ENCODE results near the gene PIK3R2. TPM values are rescaled to one million over a fixed set of nuclear protein-coding genes. Genes with fewer than 3 reads are reported as not detected.
A peak's percentile ranks its signal among the peaks of the same experiment; 100 is the strongest.

PIK3R2 gene
- total RNA-seq, 8 experiments from 2014 or later, result 15.6 to 62.6 (median 27.4) TPM

DNA sequence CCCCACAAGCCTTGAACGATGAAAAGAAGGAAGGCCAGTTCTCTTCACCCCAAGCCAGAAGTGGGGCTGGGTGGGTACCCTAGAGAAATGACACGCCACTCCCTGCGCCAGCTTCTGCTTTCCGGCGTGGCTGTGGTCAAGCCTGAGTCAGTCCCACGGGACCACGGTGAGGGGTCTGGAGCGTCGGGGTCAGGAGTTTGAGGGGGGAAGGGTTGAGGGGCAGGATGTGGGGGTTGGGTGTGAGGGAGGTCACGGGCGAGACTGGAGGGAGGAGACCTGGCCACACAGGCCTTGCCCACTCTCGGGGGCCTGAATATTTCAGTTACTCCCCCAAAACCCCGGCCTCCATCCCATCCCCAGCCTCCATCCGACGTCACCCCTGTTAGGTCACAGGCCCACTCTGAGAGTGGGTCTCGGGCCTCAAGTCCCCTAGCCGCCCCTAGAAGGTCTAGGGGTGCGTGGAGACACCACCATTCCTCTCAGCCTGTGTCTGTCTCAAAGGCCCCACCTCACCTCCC, 20.1 kb downstream of the PIK3R2 start:
- in situ Hi-C loops (cut with MboI; ENCODE audit: low pct_unique_long_range_greater_than_20kb in 2 of 9, low sequenced_read_pairs in 9 of 9, unreplicated experiment in 9 of 9), result no loop called here
- Histone ChIP-seq H3K27ac (no peak overlapping the region), H3K4me3 (no peak overlapping the region), H3K4me1 (replicated peaks in 1 of 2) (peaks cover 7 to 8% of the 10 kb centered on the region in 2 donors)
- peak in 1 of 8 experiments; percentile 29 for ATAC-seq (replicated peaks in 6 of 8)
- WGBS, 10 experiments, result no CpG with 5 or more reads among the region's 18 CpGs

DNA sequence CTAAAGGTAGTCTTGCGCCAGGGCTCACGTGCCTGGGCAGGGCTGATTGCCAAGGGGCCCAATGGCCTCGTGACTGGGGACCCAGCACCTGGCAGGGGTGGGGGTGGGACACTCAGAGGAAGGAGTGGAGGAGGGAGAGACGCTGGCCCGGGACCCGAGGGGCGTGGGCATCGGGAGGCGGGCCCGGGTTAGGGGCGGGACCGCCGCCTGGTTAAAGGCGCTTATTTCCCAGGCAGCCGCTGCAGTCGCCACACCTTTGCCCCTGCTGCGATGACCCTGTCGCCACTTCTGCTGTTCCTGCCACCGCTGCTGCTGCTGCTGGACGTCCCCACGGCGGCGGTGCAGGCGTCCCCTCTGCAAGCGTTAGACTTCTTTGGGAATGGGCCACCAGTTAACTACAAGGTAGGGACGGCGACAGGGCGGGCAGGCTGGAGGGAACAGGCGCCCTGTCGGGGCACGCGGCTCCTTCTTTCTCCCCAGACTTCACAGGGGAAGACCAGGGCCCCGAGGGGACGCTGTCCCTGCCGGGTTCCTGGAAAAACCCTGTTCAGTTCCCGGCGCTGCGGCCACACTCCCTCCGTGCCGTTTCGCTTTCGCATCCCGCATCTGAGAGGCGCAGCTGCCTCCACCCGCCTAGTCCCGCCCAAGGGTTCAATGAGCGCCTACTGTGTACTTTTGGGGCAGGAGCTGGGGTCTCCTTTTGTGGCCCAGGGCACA, 20.8 kb downstream of the PIK3R2 start, which contains the start of gene IFI30:
IFI30 (plus strand) TSS at position 242 of the 717 bp plus-strand sequence; CDS start at position 271, 29 bp downstream.
- H3K4me1 ChIP-seq (replicated peaks in 1 of 2), result peaks cover 7 to 8% of the 10 kb centered on the region in 2 donors
- ATAC-seq (replicated peaks in 6 of 8), result peak; percentile 65 to 87 (median 74)
- peak within 1 kb of the TSS in 3 of 5 donors; percentile 13 to 26 (median 14) for H3K4me3 ChIP-seq
- H3K27ac ChIP-seq, result no peak within 1 kb of the TSS
- 0% methylated on average over 1 to 4 of the region's 47 CpGs; no CpG with 5 or more reads in 8 of the 10 experiments for WGBS, 10 experiments
- in situ Hi-C loops (cut with MboI; ENCODE audit: low pct_unique_long_range_greater_than_20kb in 2 of 9, low sequenced_read_pairs in 9 of 9, unreplicated experiment in 9 of 9), result no loop called here

DNA sequence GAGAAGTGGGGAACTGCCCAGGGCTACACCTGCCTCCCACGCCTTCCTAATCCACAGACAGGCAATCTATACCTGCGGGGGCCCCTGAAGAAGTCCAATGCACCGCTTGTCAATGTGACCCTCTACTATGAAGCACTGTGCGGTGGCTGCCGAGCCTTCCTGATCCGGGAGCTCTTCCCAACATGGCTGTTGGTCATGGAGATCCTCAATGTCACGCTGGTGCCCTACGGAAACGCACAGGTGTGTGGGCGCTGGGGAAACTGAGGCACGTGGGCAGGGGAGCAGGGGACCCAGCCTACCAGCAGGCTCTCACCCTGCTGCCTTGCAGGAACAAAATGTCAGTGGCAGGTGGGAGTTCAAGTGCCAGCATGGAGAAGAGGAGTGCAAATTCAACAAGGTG, 22.0 kb downstream of the PIK3R2 start:
- 80 to 100% methylated on average over 2 to 9 of the region's 11 CpGs; no CpG with 5 or more reads in 8 of the 10 experiments for WGBS, 10 experiments
- H3K4me1 ChIP-seq (replicated peaks in 1 of 2), result peaks cover 7 to 8% of the 10 kb centered on the region in 2 donors
- in situ Hi-C loops (cut with MboI; ENCODE audit: low pct_unique_long_range_greater_than_20kb in 2 of 9, low sequenced_read_pairs in 9 of 9, unreplicated experiment in 9 of 9), result no loop called here
- no peak for ATAC-seq (replicated peaks in 6 of 8)
- H3K27ac ChIP-seq, result no peak overlapping the region
- H3K4me3 ChIP-seq, result no peak overlapping the region

DNA sequence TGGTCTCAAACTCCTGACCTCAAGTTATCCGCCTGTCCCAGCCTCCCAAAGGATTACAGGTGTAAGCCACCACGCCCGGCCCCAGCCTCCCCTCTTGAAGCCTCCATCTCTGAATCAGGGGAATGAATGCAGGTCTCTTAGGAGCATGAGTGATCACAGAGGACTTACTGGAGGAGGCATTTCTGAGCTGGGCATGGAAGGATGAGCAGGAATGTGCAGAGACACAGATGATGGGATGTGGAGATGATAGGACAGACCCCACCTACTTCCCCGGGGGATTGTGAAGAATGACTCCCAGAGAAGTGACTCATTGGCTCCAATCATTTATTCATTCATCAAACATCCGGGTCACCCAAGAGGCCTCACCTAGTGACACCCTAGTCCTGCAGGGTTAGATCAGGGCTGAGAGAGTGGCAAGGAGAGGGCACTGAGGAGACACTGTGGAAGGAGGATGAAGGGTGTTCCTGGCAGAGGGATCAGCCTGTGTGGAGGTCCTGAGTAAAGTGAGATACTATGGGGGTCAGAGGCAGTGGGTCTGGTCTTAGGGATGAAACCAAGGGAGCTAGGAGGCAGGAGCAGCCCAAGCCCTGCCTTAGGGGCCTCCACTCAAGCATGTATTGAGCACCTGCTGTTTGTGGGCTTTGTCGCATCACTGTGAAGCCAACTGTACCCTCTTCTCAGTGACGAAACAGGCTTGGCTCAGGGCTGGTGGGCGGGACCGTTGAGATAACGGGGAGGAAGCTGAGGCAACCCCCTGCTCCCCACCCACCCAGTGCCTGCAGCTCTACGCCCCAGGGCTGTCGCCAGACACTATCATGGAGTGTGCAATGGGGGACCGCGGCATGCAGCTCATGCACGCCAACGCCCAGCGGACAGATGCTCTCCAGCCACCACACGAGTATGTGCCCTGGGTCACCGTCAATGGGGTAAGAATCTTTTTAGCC, 23.7 kb downstream of the PIK3R2 start:
- in situ Hi-C loops (cut with MboI; ENCODE audit: low pct_unique_long_range_greater_than_20kb in 2 of 9, low sequenced_read_pairs in 9 of 9, unreplicated experiment in 9 of 9), result no loop called here

DNA sequence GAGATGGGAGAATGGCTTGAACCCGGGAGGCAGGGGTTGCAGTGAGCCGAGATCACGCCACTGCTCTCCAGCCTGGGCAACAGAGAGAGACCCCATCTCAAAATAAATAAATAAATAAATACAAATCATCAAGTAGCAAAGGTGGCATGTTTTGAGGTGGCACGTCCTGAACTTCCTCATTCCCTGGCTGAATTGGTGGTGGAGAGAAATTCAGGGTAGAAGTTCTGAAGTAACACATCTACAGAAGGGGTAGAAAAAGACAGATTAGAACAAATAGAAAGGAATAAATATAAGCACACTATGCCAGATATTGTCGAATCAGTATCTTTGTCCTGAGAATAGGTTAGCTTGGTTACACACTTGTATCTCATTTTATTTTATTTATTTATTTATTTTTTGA, 27.0 kb downstream of the PIK3R2 start:
- WGBS, 10 experiments, result 60 to 100% (median 79%) methylated on average over 1 to 4 of the region's 5 CpGs; no CpG with 5 or more reads in 3 of the 10 experiments
- no peak for ATAC-seq (replicated peaks in 6 of 8)
- Histone ChIP-seq H3K27ac (no peak overlapping the region), H3K4me1 (replicated peaks in 1 of 2) (no peaks in the 10 kb centered on the region), H3K4me3 (no peak overlapping the region)
- in situ Hi-C loops (cut with MboI; ENCODE audit: low pct_unique_long_range_greater_than_20kb in 2 of 9, low sequenced_read_pairs in 9 of 9, unreplicated experiment in 9 of 9), result no loop called here

More for the DNA sequence above, 23.7 kb downstream of the PIK3R2 start:
- peaks cover 7 to 8% of the 10 kb centered on the region in 2 donors for H3K4me1 ChIP-seq (replicated peaks in 1 of 2)
- no peak overlapping the region for H3K27ac ChIP-seq
- WGBS, 10 experiments, result 20 to 87% (median 78%) methylated on average over 1 to 4 of the region's 19 CpGs; no CpG with 5 or more reads in 4 of the 10 experiments
- no peak overlapping the region for H3K4me3 ChIP-seq
- no peak for ATAC-seq (replicated peaks in 6 of 8)

DNA sequence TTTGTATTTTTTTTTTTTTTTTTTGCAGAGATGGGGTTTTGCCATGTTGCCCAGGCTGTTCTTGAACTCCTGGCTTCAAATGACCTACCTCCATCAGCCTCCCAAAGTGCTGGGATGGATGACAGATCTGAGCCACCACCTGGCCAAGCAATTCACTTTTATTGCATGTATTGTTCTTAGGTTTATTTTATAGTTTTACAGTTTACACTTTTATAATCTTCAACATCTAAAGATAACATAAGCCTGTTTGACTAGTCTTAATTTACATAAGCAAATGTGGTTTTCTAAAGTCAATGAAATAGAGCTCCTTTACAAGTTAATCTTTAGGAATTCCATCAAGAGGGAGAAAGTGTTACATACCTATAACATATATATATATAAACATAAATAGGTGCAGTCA, 30.6 kb downstream of the PIK3R2 start:
- no peak overlapping the region for H3K27ac ChIP-seq
- H3K4me1 ChIP-seq (replicated peaks in 1 of 2), result no peaks in the 10 kb centered on the region
- ATAC-seq (replicated peaks in 6 of 8), result no peak
- in situ Hi-C loops (cut with MboI; ENCODE audit: low pct_unique_long_range_greater_than_20kb in 2 of 9, low sequenced_read_pairs in 9 of 9, unreplicated experiment in 9 of 9), result no loop called here
- no peak overlapping the region for H3K4me3 ChIP-seq

DNA sequence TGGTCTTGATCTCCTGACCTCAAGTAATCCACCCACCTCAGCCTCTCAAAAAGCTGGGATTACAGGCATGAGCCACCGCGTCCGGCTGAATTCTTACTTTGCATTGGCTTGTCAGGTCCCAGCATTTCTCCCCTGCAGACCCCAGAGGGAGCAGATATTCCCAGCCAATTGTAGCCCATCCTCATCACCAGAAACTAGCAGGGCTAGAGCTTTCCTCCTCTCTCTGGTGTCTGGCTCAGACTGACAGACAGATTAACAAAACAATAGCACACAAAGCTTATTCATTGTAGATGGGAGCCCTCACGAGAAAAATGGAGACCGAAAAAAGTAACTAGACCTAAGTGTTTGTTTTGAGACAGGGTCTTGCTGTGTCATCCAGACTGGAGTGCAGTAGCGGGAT, 32.6 kb downstream of the PIK3R2 start:
- Histone ChIP-seq H3K27ac (no peak overlapping the region), H3K4me3 (no peak overlapping the region), H3K4me1 (replicated peaks in 1 of 2) (no peaks in the 10 kb centered on the region)
- WGBS, 10 experiments, result 3 to 100% (median 41%) methylated on average over 1 to 5 of the region's 6 CpGs; no CpG with 5 or more reads in 4 of the 10 experiments
- in situ Hi-C loops (cut with MboI; ENCODE audit: low pct_unique_long_range_greater_than_20kb in 2 of 9, low sequenced_read_pairs in 9 of 9, unreplicated experiment in 9 of 9), result no loop called here
- ATAC-seq (replicated peaks in 6 of 8), result peak in 2 of 8 experiments; percentile 40 to 53

DNA sequence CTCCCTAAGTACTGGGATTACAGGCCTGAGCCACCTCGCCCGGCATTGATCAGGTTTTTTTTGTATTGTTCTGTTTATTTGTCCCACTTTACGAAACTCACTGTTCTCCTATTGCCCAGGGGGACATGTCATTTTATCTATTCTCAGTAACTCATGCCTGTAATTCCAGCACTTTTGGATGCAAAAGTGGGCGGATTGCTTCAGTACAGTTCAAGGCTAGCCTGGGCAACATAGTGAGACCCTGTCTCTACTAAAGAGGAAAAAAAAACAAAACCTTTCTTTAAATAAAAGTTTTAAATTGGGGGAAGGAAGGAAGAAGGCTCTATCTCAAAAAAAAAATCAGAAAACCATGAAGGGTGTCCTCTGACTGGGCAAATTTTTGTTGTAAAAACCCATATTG, 37.3 kb downstream of the PIK3R2 start:
- Histone ChIP-seq H3K4me3 (no peak overlapping the region), H3K4me1 (replicated peaks in 1 of 2) (peaks cover 10 to 14% of the 10 kb centered on the region in 2 donors), H3K27ac (no peak overlapping the region)
- ATAC-seq (replicated peaks in 6 of 8), result no peak
- in situ Hi-C loops (cut with MboI; ENCODE audit: low pct_unique_long_range_greater_than_20kb in 2 of 9, low sequenced_read_pairs in 9 of 9, unreplicated experiment in 9 of 9), result no loop called here
- 63 to 100% (median 89%) methylated on average over 1 to 4 of the region's 4 CpGs; no CpG with 5 or more reads in 2 of the 10 experiments for WGBS, 10 experiments

DNA sequence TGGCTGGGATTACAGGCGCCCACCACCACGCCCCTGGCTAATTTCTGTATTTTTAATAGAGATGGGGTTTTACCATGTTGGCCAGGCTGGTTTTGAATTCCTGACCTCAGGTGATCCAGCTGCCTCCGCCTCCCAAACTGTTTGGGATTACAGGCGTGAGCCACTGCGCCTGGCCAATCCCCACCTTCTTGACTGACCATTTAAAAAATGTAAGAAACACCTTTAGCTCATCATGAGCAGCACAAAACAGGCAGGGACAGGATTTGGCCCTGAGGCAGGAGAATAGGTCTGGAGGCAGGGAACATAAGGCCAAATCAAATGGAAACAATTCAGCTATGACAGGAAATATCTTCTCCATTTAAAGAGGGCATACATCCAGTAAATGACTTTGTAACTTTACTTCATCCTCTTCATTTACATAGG, 38.7 kb downstream of the PIK3R2 start:
- in situ Hi-C loops (cut with MboI; ENCODE audit: low pct_unique_long_range_greater_than_20kb in 2 of 9, low sequenced_read_pairs in 9 of 9, unreplicated experiment in 9 of 9), result no loop called here
- Histone ChIP-seq H3K27ac (peak overlapping the region in 1 of 2 donors; percentile 10), H3K4me1 (replicated peaks in 1 of 2) (peaks cover 10 to 14% of the 10 kb centered on the region in 2 donors), H3K4me3 (no peak overlapping the region)
- WGBS, 10 experiments, result 20 to 100% (median 95%) methylated on average over 1 to 3 of the region's 5 CpGs; no CpG with 5 or more reads in 4 of the 10 experiments
- no peak for ATAC-seq (replicated peaks in 6 of 8)

DNA sequence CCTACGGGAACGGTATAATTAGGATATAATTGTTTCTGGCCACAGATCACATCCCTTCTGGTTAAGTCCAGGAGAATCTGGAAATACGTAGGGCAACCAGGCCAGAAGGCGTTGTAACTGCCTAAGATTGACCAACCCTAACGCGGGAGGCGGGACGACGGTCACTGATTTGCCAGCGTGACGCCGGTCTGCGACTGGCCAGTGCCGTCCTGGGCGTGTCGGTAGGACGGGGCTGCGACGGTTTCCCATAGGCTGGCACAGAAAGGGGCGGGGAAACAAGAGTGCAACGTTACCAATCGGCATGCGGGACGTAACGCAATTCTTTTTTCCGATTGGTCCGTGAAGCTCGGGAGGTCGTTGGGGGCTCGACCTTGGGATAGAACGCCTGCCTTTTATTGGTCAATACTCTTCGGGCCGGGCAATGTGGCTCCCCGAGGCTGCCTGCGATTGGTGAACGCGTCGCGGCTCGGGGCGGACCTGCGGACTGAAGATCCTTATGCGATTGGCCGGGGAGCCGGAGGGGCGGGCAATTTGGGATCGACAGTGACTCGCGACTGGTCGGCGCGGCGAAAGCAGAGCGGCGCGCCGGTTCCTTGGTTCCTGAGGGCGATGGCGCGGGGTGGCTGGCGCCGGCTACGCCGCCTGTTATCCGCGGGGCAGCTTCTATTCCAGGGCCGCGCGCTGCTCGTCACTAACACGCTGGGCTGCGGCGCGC, 39.9 kb downstream of the PIK3R2 start, which contains the start of gene MPV17L2:
MPV17L2 (plus strand) TSS at position 546 of the 715 bp plus-strand sequence; CDS start at position 610, 64 bp downstream.
- 0 to 3% (median 0%) methylated on average over 2 to 27 of the region's 74 CpGs; no CpG with 5 or more reads in 3 of the 10 experiments for WGBS, 10 experiments
- Histone ChIP-seq H3K4me1 (replicated peaks in 1 of 2) (peaks cover 10 to 14% of the 10 kb centered on the region in 2 donors), H3K27ac (peak within 1 kb of the TSS; percentile 77 to 83), H3K4me3 (peak within 1 kb of the TSS; percentile 42 to 91 (median 67))
- peak; percentile 82 to 93 (median 92) for ATAC-seq (replicated peaks in 6 of 8)
- in situ Hi-C loops (cut with MboI; ENCODE audit: low pct_unique_long_range_greater_than_20kb in 2 of 9, low sequenced_read_pairs in 9 of 9, unreplicated experiment in 9 of 9), result no loop called here

DNA sequence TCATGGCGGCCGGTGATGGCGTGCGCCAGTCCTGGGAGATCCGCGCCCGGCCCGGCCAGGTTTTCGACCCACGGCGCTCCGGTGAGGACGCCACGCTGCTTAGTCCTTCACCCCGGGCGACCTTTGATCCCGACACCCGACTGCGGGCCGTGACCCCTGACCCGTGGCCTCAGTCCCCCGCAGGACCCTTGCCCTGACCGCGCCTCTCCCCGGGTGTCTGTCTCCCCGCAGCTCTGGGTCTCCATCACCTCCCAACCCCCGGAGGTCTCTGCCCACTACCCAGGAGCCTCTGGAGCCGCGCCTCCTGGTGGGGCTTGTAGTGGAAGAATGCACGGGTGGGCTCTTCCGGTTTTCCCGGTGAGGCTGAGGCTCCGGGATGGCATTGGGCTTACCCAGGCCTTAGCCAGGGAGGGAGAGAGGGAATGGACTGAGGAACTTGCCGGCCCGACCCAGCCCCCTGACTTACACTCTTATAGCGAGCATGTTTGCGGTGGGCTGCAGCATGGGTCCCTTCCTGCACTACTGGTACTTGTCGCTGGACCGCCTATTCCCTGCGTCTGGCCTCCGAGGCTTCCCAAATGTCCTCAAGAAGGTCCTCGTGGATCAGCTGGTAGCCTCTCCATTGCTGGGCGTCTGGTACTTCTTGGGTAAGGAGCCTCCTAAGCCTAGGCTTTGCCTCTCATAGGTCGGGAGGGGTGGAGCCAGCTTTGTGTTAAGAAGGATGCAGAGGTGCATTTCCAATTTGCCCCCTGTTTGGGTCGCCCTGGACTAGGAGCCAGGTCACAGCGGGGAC, 40.6 kb downstream of the PIK3R2 start:
- Histone ChIP-seq H3K4me1 (replicated peaks in 1 of 2) (peaks cover 10 to 14% of the 10 kb centered on the region in 2 donors), H3K4me3 (peak overlapping the region; percentile 42 to 91 (median 67)), H3K27ac (peak overlapping the region; percentile 22 to 64)
- in situ Hi-C loops (cut with MboI; ENCODE audit: low pct_unique_long_range_greater_than_20kb in 2 of 9, low sequenced_read_pairs in 9 of 9, unreplicated experiment in 9 of 9), result no loop called here
- WGBS, 10 experiments, result 0 to 50% (median 13%) methylated on average over 1 to 9 of the region's 46 CpGs; no CpG with 5 or more reads in 3 of the 10 experiments
- no peak for ATAC-seq (replicated peaks in 6 of 8)
